Measurements from ENCODE around the gene PLXDC1.

PLXDC1 gene

GRCh38 chr17:39151150-39151942 lies at the start of gene PLXDC1:
Gene PLXDC1, minus strand, starts transcription at chr17:39151637. Its CDS starts 200 bp downstream, at chr17:39151437.
- peak within 1 kb of the TSS; percentile 87 for H3K9ac ChIP-seq (ENCODE audit: low read length)
- peaks cover 29% of the 10 kb centered on the region for H3K27me3 ChIP-seq (ENCODE audit: control insufficient read depth, insufficient read depth, low read length)
- H3K9me3 ChIP-seq (ENCODE audit: control insufficient read depth, low read length), result no peaks in the 10 kb centered on the region
- no peaks in the 10 kb centered on the region for H3K36me3 ChIP-seq (ENCODE audit: control insufficient read depth, insufficient read depth, low read length)
- peaks cover 16% of the 10 kb centered on the region for H3K4me1 ChIP-seq (ENCODE audit: control insufficient read depth, insufficient read depth, low read length)
- peak within 1 kb of the TSS; percentile 83 for H3K4me3 ChIP-seq (ENCODE audit: low read length)

DNA sequence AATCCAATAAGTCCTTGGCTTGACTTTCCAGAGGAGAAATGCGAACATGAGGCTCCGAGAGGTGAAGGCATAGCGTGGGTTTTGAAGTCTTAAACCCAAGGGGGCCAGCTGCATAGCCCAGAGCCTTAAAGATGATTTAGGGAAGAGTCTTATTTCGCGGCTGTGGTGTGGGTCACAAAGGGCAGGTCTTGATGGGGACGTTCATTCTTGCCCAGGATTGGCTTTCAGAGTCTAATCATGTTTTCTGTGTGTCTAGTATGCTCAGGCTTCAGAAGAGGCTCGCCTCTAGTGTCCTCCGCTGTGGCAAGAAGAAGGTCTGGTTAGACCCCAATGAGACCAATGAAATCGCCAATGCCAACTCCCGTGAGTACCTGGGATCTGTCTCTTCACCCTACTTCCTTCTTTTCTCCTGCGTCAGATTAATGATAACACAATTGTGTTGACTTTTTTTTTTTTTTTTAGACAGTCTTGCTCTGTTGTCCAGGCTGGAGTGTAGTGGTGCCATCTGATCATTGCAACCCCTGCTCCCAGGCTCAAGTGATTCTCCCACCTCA lies 49.6 kb upstream of the PLXDC1 start:
- H3K4me1 ChIP-seq (ENCODE audit: control insufficient read depth, insufficient read depth, low read length), result peaks cover 11% of the 10 kb centered on the region
- H3K9me3 ChIP-seq (ENCODE audit: control insufficient read depth, low read length), result no peaks in the 10 kb centered on the region
- H3K27me3 ChIP-seq (ENCODE audit: control insufficient read depth, insufficient read depth, low read length), result no peaks in the 10 kb centered on the region

DNA sequence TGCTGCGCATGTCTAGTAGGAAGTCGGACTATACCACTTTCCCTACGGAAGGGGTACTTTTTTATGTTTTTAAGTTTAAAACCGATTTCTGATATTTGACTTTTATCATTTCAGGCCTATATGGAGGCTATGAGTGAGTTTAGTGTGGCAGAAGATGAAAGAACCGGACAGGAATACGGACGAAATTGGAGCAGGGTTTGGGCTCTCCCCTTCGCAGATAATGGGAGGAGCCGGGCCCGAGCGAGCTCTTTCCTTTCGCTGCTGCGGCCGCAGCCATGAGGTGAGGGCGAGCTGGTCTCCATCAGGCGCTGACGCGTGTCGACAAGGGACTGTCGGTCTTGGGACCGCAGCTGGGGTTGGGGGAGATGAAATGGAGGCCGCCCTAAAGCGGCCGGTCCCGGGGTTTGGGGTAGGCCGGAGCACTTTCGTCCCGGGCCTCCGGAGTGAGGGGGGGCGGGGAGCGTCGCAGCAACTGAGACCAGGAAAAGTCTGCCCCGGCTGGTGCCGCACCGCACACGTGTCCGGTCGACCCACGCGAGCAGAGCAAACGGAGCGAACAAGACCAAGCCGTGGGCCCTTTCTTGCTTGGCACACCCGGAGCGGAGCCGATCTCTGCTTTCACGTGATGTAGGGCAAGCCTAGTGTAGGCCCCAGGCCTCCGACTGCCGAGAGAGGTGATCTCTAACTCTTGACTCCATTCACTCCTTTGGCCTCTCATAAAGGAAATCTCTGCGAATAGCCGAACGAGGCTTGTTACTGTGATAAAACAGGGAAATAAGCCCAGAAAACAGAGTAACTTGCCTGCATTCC lies 48.8 kb upstream of the PLXDC1 start, which contains the start of gene RPL19:
RPL19 (plus strand) TSS at position 214 of the 810 bp plus-strand sequence; CDS start at position 276, 62 bp downstream.
- Histone ChIP-seq H3K9me3 (ENCODE audit: control insufficient read depth, low read length) (no peaks in the 10 kb centered on the region), H3K4me1 (ENCODE audit: control insufficient read depth, insufficient read depth, low read length) (peaks cover 17% of the 10 kb centered on the region), H3K36me3 (ENCODE audit: control insufficient read depth, insufficient read depth, low read length) (peaks cover 19% of the 10 kb centered on the region), H3K27me3 (ENCODE audit: control insufficient read depth, insufficient read depth, low read length) (no peaks in the 10 kb centered on the region), H3K9ac (ENCODE audit: low read length) (peak within 1 kb of the TSS; percentile 90), H3K4me3 (ENCODE audit: low read length) (peak within 1 kb of the TSS; percentile 36)

More for the DNA sequence above, 49.6 kb upstream of the PLXDC1 start:
- H3K36me3 ChIP-seq (ENCODE audit: control insufficient read depth, insufficient read depth, low read length), result peaks cover 19% of the 10 kb centered on the region
- H3K4me3 ChIP-seq (ENCODE audit: low read length), result peak overlapping the region; percentile 36
- peak overlapping the region; percentile 90 for H3K9ac ChIP-seq (ENCODE audit: low read length)

DNA sequence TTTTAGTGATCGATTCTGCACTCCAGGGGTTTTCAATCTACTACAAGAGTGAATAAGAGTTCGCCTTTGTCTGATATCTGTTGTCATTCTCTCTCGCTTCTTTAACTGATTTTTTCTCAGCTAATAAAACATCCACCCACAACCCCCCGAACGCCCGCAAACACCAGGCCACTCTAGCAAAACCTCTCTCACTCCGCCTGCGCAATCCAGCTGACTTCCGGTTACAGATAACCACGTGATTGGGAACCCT lies 48.3 kb upstream of the PLXDC1 start:
- Histone ChIP-seq H3K27me3 (ENCODE audit: control insufficient read depth, insufficient read depth, low read length) (no peaks in the 10 kb centered on the region), H3K36me3 (ENCODE audit: control insufficient read depth, insufficient read depth, low read length) (peaks cover 19% of the 10 kb centered on the region), H3K9ac (ENCODE audit: low read length) (peak overlapping the region; percentile 90), H3K9me3 (ENCODE audit: control insufficient read depth, low read length) (no peaks in the 10 kb centered on the region), H3K4me3 (ENCODE audit: low read length) (peak overlapping the region; percentile 36), H3K4me1 (ENCODE audit: control insufficient read depth, insufficient read depth, low read length) (peaks cover 22% of the 10 kb centered on the region)

- Histone ChIP-seq H3K36me3 (ENCODE audit: control insufficient read depth, insufficient read depth, low read length) (peaks cover 9% of the 10 kb centered on the region), H3K4me3 (ENCODE audit: low read length) (no peak overlapping the region), H3K9me3 (ENCODE audit: control insufficient read depth, low read length) (no peaks in the 10 kb centered on the region), H3K4me1 (ENCODE audit: control insufficient read depth, insufficient read depth, low read length) (peaks cover 22% of the 10 kb centered on the region), H3K9ac (ENCODE audit: low read length) (no peak overlapping the region), H3K27me3 (ENCODE audit: control insufficient read depth, insufficient read depth, low read length) (no peaks in the 10 kb centered on the region)
These were observed 46.7 kb upstream of the PLXDC1 start for GRCh38 chr17:39198186-39198566.

DNA sequence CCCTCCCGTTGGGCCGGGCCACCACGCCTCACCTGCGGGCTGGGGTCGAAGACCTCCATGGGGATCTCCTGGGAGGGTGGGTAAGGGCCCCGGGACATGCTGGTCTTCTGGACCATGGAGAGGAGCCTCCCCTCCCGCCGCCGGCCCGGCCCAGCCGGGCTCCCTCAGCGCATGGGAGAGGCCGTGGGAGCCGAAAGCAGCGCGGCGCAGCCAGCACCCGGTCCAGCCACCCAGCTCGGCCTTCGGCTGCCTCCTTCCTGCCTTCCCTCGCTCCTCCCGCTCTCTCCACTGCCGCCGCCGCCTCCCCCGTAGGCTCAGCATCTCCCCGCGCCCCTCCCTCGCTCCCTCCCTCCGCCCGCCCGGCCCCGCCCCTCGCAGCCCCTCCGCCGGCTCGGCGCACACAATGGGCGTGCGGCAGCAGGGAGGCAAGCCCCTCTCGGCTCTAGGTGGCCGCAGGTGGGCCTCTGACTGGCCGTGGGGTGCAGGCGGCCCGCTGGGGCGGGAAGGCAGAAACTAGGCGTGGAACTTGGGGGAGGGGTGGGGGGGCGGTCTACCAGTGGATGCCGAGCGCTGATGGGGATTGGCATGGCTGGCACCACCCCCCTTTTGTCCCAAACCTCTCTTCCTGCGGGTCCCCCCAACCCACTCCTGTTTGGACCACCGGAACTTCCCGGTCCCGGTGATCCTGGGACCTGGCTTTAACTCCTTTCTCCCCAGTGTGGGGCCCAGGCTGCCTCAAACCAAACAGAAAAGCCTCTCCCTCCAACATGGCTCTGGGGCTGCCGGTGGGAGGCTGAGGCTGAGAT lies 46.1 kb upstream of the PLXDC1 start, which contains the start of gene CACNB1:
CACNB1 (minus strand) TSS at position 290 of the 806 bp plus-strand sequence; CDS start at position 116, 174 bp downstream.
- Histone ChIP-seq H3K4me3 (ENCODE audit: low read length) (peak within 1 kb of the TSS; percentile 56), H3K9me3 (ENCODE audit: control insufficient read depth, low read length) (no peaks in the 10 kb centered on the region), H3K36me3 (ENCODE audit: control insufficient read depth, insufficient read depth, low read length) (peaks cover 6% of the 10 kb centered on the region), H3K4me1 (ENCODE audit: control insufficient read depth, insufficient read depth, low read length) (peaks cover 22% of the 10 kb centered on the region), H3K27me3 (ENCODE audit: control insufficient read depth, insufficient read depth, low read length) (no peaks in the 10 kb centered on the region), H3K9ac (ENCODE audit: low read length) (peak within 1 kb of the TSS; percentile 63)

GRCh38 chr17:39196808-39197291 lies 45.4 kb upstream of the PLXDC1 start:
- H3K9me3 ChIP-seq (ENCODE audit: control insufficient read depth, low read length), result no peaks in the 10 kb centered on the region
- no peaks in the 10 kb centered on the region for H3K27me3 ChIP-seq (ENCODE audit: control insufficient read depth, insufficient read depth, low read length)
- peaks cover 22% of the 10 kb centered on the region for H3K4me1 ChIP-seq (ENCODE audit: control insufficient read depth, insufficient read depth, low read length)
- H3K36me3 ChIP-seq (ENCODE audit: control insufficient read depth, insufficient read depth, low read length), result no peaks in the 10 kb centered on the region
- peak overlapping the region; percentile 63 for H3K9ac ChIP-seq (ENCODE audit: low read length)
- peak overlapping the region; percentile 56 for H3K4me3 ChIP-seq (ENCODE audit: low read length)

- H3K9ac ChIP-seq (ENCODE audit: low read length), result peak overlapping the region; percentile 18
These were observed 44.9 kb upstream of the PLXDC1 start for GRCh38 chr17:39196241-39196807.

DNA sequence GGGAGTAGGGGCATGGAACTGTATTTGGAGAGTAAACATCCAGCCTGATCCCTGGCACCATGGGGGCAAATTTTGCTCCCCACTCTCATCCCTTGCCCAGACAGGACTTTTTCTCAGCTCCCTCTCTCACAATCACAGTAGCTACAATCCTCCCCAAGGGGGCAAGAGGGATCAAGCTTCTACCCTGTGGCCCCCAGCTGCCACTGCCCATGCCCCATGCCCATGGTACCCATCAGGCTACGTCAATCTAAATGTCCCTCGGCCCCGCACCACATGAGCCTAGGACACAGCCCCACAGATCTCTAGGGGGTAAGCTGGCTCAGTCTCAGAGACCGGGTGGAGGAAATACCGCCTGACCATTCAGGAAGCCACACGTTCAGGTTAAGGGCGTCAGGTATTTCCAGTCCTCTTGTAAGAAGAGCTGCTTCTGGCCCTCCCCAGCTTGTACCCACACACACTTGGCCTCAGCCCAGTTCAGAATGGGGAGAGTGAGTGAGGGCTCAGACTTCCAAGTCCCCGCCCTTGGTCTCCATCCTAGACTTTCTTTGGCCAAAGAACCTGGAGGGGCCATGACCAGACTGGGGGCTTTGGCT lies 44.2 kb upstream of the PLXDC1 start:
- Histone ChIP-seq H3K4me1 (ENCODE audit: control insufficient read depth, insufficient read depth, low read length) (peaks cover 22% of the 10 kb centered on the region), H3K9ac (ENCODE audit: low read length) (peak overlapping the region; percentile 18), H3K36me3 (ENCODE audit: control insufficient read depth, insufficient read depth, low read length) (no peaks in the 10 kb centered on the region), H3K9me3 (ENCODE audit: control insufficient read depth, low read length) (no peaks in the 10 kb centered on the region), H3K4me3 (ENCODE audit: low read length) (no peak overlapping the region), H3K27me3 (ENCODE audit: control insufficient read depth, insufficient read depth, low read length) (no peaks in the 10 kb centered on the region)

More at GRCh38 chr17:39196241-39196807, 44.9 kb upstream of the PLXDC1 start:
- no peaks in the 10 kb centered on the region for H3K9me3 ChIP-seq (ENCODE audit: control insufficient read depth, low read length)
- no peaks in the 10 kb centered on the region for H3K27me3 ChIP-seq (ENCODE audit: control insufficient read depth, insufficient read depth, low read length)
- H3K36me3 ChIP-seq (ENCODE audit: control insufficient read depth, insufficient read depth, low read length), result no peaks in the 10 kb centered on the region
- H3K4me1 ChIP-seq (ENCODE audit: control insufficient read depth, insufficient read depth, low read length), result peaks cover 22% of the 10 kb centered on the region
- no peak overlapping the region for H3K4me3 ChIP-seq (ENCODE audit: low read length)

DNA sequence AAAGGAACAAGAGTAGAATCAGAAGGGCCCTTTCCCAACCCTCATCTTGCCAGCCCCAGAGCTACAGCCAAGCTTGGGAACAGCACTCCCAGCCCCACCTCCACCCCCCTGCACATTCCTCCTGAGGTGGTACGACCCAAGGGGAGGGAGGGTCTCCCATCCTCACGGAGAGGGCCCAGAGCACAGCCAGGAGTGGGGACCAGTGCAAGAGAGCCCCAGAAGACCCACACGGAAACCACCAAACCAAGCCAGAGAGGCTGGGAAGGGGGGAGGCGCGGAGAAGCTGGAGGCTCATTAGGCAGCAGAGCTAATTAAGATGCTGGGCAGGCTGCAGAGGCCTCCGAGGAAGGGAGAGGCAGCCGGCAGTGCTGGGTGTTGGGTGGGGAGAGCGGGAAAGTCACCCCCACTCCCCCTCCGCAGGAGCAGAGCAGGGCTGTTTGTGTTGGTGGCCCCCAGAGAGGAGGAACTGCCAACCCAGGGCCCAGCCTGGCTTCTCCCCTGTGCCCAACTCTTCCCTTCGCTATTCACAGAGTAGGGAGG lies 43.6 kb upstream of the PLXDC1 start:
- H3K36me3 ChIP-seq (ENCODE audit: control insufficient read depth, insufficient read depth, low read length), result no peaks in the 10 kb centered on the region
- H3K4me1 ChIP-seq (ENCODE audit: control insufficient read depth, insufficient read depth, low read length), result peaks cover 22% of the 10 kb centered on the region
- no peak overlapping the region for H3K4me3 ChIP-seq (ENCODE audit: low read length)
- no peak overlapping the region for H3K9ac ChIP-seq (ENCODE audit: low read length)
- no peaks in the 10 kb centered on the region for H3K9me3 ChIP-seq (ENCODE audit: control insufficient read depth, low read length)
- H3K27me3 ChIP-seq (ENCODE audit: control insufficient read depth, insufficient read depth, low read length), result no peaks in the 10 kb centered on the region
